Activated B cell treated with CpG ODN at 0.5 μM for 24 hours (primary cell): ENCODE measurements around the gene GPR108. TPM values are rescaled to one million over a fixed set of nuclear protein-coding genes. Genes with fewer than 3 reads are reported as not detected.
"Not testable (repeated sequence)": the region's sequence is repeated elsewhere in the genome, so short reads cannot be mapped to it uniquely, and the experiment has no call there.

Source experiments
- ATAC-seq: fragments of 200-7000 bp; cut with Tn5 transposase; one replicate; pipeline ENCODE4 v1.10.0; 2021; ENCODE audit warnings: low read depth, mild to moderate bottlenecking, moderate library complexity
- CTCF ChIA-PET: fragments of 350-600 bp; sonication (Branson Sonifier 250); formaldehyde crosslinking; loops from one replicate; lab custom pipeline; 2021; ENCODE audit warnings: antibody characterized with exemption; lab: Charles Lee
- POLR2A ChIA-PET: fragments of 350-600 bp; sonication (Branson Sonifier 250); formaldehyde crosslinking; loops from one replicate; lab custom pipeline; 2021; ENCODE audit warnings: antibody characterized with exemption; lab: Charles Lee
- DNase-seq: peaks from one replicate; pipeline ENCODE4 v3.0.0; 2022
- H3K27ac Mint-ChIP-seq: one replicate; pipeline ENCODE4 v1.8.0; 2020; ENCODE audit warnings: mixed read lengths
- H3K27me3 Mint-ChIP-seq: one replicate; pipeline ENCODE4 v1.8.0; 2021; ENCODE audit warnings: mixed read lengths
- H3K36me3 Mint-ChIP-seq: one replicate; pipeline ENCODE4 v1.8.0; 2021; ENCODE audit warnings: low read depth, mixed read lengths
- H3K4me1 Mint-ChIP-seq: one replicate; pipeline ENCODE4 v1.8.0; 2021; ENCODE audit warnings: mixed read lengths
- H3K4me3 Mint-ChIP-seq: one replicate; pipeline ENCODE4 v1.8.0; 2020; ENCODE audit warnings: mild to moderate bottlenecking, mixed read lengths
- H3K9me3 Mint-ChIP-seq: one replicate; pipeline ENCODE4 v1.8.0; 2020; ENCODE audit warnings: mixed read lengths
- intact Hi-C: fragments of 100-400 bp; cut with micrococcal nuclease; formaldehyde crosslinking; loops from one replicate; pipeline ENCODE4 v1.15.1; 2024
- total RNA-seq: library from RNA; stranded (reverse); gene quantifications from 2 replicates; pipeline ENCODE4 v1.2.3, GENCODE V29; 2022
- TF ChIP-seq, protein P1 (sequence below): fragments of 200-600 bp; IDR thresholded peaks from one replicate; pipeline ENCODE4 v1.8.0; 2022; ENCODE audit warnings: antibody characterized with exemption, mild to moderate bottlenecking

GPR108 gene
- total RNA-seq = 53.5 and 55.6 TPM in 2 replicates

DNA sequence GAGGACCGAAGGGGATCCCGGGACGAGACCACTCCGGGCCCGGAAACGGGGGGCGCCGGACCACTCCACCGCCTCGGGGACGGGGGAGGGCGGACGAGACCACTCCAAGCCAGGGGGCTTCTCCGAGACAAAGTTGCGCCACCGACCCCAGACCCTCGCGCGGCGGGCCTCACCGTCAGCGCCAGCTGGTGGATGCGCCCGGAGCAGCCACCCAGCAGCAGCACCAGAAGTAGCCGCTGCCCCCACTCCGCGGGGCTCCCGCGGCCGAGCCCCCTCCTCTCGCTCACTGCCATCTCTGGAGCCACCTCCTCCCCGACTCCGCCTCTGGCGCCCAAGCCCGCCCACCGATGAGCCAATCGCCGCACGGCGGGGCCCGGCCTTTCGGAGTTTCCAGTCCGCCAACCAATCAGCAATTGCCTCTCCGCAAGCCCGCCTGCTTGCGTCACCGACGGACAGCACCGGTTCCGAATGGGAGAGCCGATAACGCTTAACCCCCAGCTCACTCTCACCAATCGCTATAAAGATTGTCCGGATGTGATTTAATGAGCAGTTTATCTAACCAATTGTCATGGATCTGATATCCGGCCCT is at the start of gene GPR108:
Gene GPR108 (minus strand): TSS at position 297 of the 589 bp plus-strand sequence. CDS start 4 bp downstream, at position 293.
- H3K27ac Mint-ChIP-seq = peak within 1 kb of the TSS; percentile 96
- DNase-seq (peak; percentile 98), ATAC-seq (peak; percentile 74)
- TF ChIP-seq, protein P1, sequence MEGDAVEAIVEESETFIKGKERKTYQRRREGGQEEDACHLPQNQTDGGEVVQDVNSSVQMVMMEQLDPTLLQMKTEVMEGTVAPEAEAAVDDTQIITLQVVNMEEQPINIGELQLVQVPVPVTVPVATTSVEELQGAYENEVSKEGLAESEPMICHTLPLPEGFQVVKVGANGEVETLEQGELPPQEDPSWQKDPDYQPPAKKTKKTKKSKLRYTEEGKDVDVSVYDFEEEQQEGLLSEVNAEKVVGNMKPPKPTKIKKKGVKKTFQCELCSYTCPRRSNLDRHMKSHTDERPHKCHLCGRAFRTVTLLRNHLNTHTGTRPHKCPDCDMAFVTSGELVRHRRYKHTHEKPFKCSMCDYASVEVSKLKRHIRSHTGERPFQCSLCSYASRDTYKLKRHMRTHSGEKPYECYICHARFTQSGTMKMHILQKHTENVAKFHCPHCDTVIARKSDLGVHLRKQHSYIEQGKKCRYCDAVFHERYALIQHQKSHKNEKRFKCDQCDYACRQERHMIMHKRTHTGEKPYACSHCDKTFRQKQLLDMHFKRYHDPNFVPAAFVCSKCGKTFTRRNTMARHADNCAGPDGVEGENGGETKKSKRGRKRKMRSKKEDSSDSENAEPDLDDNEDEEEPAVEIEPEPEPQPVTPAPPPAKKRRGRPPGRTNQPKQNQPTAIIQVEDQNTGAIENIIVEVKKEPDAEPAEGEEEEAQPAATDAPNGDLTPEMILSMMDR = no peak
- H3K9me3 Mint-ChIP-seq = no peaks in the 10 kb centered on the region
- intact Hi-C loops = loop anchor here (1.0 to 5.0 kb wide), 12 partner anchors 15 to 945 kb away; partner anchors contain the start of genes ALKBH7, ARHGEF18, DUS3L and SH2D3A
- POLR2A ChIA-PET = interaction anchor here (0.7 to 6.9 kb wide), 20 partner anchors 9 to 1769 kb away, joined by 3 to 81 read pairs (median 4); partner anchors contain the start of genes ALKBH7, KDM4B, KHSRP and VAV1
- CTCF ChIA-PET = interaction anchor here (1.0 to 4.5 kb wide), 16 partner anchors 10 to 221 kb away, joined by 3 to 83 read pairs (median 6); partner anchors contain the start of gene VAV1
- H3K36me3 Mint-ChIP-seq = peaks cover 35% of the 10 kb centered on the region
- H3K27me3 Mint-ChIP-seq = no peaks in the 10 kb centered on the region
- peak within 1 kb of the TSS; percentile 96 for H3K4me3 Mint-ChIP-seq
- H3K4me1 Mint-ChIP-seq = peaks cover 44% of the 10 kb centered on the region

DNA sequence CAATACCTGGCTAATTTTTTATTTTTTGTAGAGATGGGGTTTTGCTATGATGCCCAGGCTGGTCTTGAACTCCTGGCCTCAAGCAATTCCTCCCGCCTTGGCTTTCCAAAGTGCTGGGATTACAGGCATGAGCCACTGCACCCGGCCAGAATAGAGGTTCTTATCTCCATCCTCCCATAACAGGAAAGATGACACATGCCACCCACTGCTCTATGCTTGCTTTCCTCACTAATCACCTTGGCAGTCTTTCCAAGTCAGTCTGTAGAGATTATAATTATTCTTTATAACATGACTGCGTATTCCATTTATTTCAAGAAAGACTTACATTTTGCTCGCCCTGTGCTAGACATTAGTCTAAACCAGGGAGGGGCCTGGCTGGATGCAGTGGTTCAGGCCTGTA is 41.8 kb upstream of the GPR108 start:
- TF ChIP-seq, protein P1 = no peak
- H3K9me3 Mint-ChIP-seq = no peaks in the 10 kb centered on the region
- H3K27me3 Mint-ChIP-seq = no peaks in the 10 kb centered on the region
- H3K4me3 Mint-ChIP-seq = no peak overlapping the region
- ATAC-seq = no peak
- H3K4me1 Mint-ChIP-seq = peaks cover 72% of the 10 kb centered on the region
- H3K27ac Mint-ChIP-seq = peak overlapping the region; percentile 53
- POLR2A ChIA-PET = interaction anchor here (0.6 kb wide), 1 partner anchor 26 kb away, joined by 3 read pairs; no protein-coding TSS in a partner anchor
- H3K36me3 Mint-ChIP-seq = peaks cover 51% of the 10 kb centered on the region
- CTCF ChIA-PET = no interaction called here
- DNase-seq = no peak
- intact Hi-C loops = no loop called here

DNA sequence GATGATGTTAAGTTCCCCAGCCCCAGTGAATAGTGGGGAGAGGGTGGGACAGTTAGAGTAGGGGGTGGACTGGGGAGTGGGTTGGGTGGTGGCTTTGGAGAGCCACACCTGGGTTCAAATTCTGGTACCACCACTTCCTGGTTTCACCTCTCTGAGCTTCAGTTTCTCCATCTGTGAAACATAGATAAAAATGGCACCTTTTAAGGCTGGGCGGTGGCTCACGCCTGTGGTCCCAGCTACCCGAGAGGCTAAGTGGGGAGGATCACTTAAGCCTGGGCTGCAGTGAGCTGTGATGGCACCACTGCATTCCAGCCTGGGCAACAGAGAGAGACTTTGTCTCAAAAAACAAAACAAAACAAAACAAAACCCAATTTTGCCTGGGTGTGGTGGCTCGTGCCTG is 41.0 kb upstream of the GPR108 start:
- DNase-seq = no peak
- no peak for ATAC-seq
- TF ChIP-seq, protein P1 = no peak
- ChIA-PET POLR2A (interaction anchor here (0.6 to 1.0 kb wide), 3 partner anchors 23 to 26 kb away, joined by 3 to 5 read pairs (median 3); no protein-coding TSS in a partner anchor), CTCF (no interaction called here)
- Mint-ChIP-seq H3K27me3 (no peaks in the 10 kb centered on the region), H3K4me3 (no peak overlapping the region), H3K36me3 (peaks cover 53% of the 10 kb centered on the region), H3K9me3 (no peaks in the 10 kb centered on the region), H3K4me1 (peaks cover 72% of the 10 kb centered on the region), H3K27ac (peak overlapping the region; percentile 73)
- intact Hi-C loops = no loop called here

DNA sequence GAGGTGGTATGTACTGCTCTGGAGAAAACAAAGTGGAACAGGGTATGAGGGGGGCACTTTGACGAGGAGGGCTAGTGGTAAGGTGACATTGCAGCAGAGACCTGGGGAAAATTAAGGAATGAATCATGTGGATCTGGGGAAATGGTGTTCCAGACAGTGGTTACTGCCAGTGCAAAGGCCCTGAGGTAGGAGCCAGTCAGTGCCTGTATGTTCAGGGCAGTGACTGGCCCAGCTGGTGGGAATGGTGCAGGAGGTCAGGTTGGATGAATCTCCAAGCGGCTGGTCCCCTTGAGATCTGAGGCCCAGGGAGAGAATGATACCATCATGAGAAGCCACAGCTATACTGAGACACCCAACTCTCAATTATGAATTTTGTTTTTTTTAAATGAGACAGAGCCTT is 40.1 kb upstream of the GPR108 start:
- ChIA-PET CTCF (no interaction called here), POLR2A (no interaction called here)
- no peaks in the 10 kb centered on the region for H3K9me3 Mint-ChIP-seq
- no peak for DNase-seq
- no peaks in the 10 kb centered on the region for H3K27me3 Mint-ChIP-seq
- peak overlapping the region; percentile 16 for H3K4me3 Mint-ChIP-seq
- TF ChIP-seq, protein P1 = no peak
- peaks cover 57% of the 10 kb centered on the region for H3K36me3 Mint-ChIP-seq
- intact Hi-C loops = no loop called here
- H3K4me1 Mint-ChIP-seq = peaks cover 67% of the 10 kb centered on the region
- H3K27ac Mint-ChIP-seq = peak overlapping the region; percentile 27
- ATAC-seq = no peak

DNA sequence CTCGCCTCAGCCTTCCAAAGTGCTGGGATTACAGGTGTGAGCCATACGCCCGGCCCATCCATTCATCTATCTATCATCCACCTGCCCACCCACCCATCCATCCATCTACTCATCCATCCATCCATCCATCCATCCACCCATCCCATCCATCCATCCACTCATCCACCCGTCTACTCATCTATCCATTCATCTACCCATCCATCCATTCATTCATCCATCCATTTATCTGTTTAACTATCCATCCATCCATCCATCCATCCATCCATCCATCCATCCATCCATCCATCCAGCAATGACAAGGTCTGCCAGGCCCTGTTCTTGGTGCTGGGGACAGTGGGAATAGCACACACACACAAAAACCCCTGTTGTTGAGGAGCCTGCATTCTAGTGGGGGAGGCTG is 39.6 kb upstream of the GPR108 start:
- DNase-seq = no peak
- POLR2A ChIA-PET = no interaction called here
- Mint-ChIP-seq H3K4me1 (peaks cover 71% of the 10 kb centered on the region), H3K9me3 (no peaks in the 10 kb centered on the region), H3K27ac (peak overlapping the region; percentile 27), H3K4me3 (no peak overlapping the region), H3K36me3 (peaks cover 59% of the 10 kb centered on the region), H3K27me3 (no peaks in the 10 kb centered on the region)
- CTCF ChIA-PET = no interaction called here
- TF ChIP-seq, protein P1 = no peak
- intact Hi-C loops = no loop called here
- no peak for ATAC-seq

DNA sequence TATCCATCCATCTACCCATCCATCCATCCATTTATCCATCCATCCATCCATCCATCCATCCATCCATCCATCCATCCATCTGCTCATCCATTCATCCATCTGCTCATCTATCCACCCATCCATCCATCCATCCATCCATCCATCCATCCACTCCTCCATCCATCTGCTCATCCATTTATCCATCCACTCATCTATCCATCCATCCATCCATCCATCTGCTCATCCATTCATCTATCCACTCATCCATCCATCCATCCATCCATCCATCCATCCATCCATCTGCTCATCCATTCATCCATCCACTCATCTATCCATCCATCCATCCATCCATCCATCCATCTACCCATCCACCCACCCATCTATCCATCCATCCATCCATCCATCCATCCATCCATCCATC is 38.7 kb upstream of the GPR108 start:
- intact Hi-C loops, H3K27me3 Mint-ChIP-seq: not testable (repeated sequence)
- POLR2A ChIA-PET = interaction anchor here (10.1 kb wide), 1 partner anchor 26 kb away, joined by 333 read pairs; no protein-coding TSS in a partner anchor

More for the DNA sequence above, 38.7 kb upstream of the GPR108 start:
- H3K36me3 Mint-ChIP-seq = peaks cover 50% of the 10 kb centered on the region
- H3K27ac Mint-ChIP-seq = peak overlapping the region; percentile 27
- H3K4me1 Mint-ChIP-seq = peaks cover 67% of the 10 kb centered on the region
- DNase-seq, H3K9me3 Mint-ChIP-seq, H3K4me3 Mint-ChIP-seq, CTCF ChIA-PET, ATAC-seq: not testable (repeated sequence)
